NCI-H446 treated with DMSO at 0.1 percent for 48 hours (cell line): ENCODE measurements around the gene LGSN.
A peak's percentile ranks its signal among the peaks of the same experiment; 100 is the strongest.
"Not testable (repeated sequence)": the region's sequence is repeated elsewhere in the genome, so short reads cannot be mapped to it uniquely, and the experiment has no call there.

Source experiments
- DNase-seq: peaks from one replicate; lab custom pipeline; 2025; lab: John Stamatoyannopoulos, UW

The LGSN gene, protein sequence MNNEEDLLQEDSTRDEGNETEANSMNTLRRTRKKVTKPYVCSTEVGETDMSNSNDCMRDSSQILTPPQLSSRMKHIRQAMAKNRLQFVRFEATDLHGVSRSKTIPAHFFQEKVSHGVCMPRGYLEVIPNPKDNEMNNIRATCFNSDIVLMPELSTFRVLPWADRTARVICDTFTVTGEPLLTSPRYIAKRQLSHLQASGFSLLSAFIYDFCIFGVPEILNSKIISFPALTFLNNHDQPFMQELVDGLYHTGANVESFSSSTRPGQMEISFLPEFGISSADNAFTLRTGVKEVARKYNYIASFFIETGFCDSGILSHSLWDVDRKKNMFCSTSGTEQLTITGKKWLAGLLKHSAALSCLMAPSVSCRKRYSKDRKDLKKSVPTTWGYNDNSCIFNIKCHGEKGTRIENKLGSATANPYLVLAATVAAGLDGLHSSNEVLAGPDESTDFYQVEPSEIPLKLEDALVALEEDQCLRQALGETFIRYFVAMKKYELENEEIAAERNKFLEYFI

DNA sequence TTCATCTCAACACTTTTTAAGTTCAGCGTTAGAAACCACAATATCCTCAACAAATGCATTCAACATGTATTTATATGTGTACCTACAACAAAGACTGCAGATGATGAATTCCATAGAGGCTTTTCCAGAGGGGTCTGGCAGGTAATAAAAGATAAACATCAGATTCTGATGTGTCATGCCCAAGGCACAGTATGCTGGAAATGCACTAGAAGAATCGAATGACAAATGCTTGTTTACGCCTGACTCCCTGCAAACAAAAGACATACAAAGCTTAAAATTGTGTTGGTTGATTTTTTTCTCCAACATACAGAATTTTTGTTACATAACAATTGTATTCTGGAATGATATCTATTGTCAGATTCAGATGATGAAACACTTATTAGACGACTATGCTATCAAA, at the start of gene LGSN:
TSS of gene LGSN (minus strand) at position 45 of the 400 bp plus-strand sequence. CDS start at position 5, 40 bp downstream.
- no peak for DNase-seq

DNA sequence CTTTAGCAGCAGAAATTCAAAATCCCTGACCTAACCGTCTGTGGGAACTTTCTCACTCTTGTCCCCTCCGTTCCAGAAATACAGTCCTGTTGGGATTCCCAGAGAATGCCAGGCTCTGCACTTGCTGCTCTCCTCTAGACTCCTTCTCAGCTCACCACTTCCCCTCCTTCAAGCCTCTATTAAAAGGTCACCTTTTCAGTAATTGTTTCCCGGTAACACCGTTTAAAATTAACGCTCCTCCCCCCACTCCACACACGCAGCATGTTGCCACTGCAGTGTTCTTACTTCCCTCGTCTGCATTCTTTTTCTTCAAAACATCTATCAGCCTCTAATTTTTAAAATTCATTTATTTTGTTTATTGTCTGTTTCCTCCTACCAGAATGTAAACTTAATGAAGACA, 48.6 kb upstream of the LGSN start:
- DNase-seq = no peak

DNA sequence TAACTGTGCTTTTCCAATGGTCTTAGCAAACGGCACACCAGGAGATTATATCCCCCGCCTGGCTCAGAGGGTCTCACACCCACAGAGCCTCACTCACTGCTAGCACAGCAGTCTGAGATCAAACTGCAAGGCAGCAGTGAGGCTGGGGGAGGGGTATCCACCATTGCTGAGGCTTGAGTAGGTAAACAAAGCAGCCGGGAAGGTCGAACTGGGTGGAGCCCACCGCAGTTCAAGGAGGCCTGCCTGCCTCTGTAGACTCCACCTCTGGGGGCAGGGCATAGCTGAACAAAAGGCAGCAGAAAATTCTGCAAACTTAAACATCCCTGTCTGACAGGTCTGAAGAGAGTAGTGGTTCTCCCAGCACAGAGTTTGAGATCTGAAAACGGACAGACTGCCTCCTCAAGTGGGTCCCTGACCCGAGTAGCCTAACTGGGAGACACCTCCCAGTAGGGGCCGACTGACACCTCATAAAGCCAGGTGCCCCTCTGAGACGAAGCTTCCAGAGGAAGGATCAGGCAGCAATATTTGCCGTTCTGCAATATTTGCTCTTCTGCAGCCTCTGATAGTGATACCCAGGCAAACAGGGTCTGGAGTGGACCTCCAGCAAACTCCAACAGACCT, 42.8 kb upstream of the LGSN start:
- not testable (repeated sequence) for DNase-seq

DNA sequence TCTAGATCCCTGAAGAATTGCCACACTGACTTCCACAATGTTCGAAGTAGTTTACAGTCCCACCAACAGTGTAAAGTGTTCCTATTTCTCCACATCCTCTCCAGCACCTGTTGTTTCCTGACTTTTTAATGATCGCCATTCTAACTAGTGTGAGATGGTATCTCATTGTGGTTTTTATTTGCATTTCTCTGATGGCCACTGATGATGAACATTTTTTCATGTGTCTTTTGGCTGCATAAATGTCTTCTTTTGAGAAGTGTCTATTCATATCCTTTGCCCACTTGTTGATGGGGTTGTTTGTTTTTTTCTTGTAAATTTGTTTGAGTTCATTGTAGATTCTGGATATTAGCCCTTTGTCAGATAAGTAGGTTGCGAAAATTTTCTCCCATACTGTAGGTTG, 37.6 kb upstream of the LGSN start:
- DNase-seq = not testable (repeated sequence)

DNA sequence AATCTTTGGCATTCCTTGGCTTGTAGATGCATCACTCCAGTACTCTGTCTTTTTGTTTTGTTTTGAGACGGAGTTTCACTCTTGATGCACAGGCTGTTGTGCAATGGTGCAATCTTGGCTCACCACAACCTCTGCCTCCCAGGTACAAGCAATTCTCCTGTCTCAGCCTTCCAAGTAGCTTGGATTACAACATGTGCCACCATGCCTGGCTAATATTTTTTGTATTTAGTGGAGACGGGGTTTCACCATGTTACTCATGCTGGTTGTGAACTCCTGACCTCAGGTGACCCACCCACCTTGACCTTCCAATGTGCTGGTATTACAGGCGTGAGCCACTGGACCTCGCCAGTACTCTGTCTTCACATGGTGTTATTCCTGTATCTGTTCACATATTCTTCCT, 35.8 kb upstream of the LGSN start:
- no peak for DNase-seq

DNA sequence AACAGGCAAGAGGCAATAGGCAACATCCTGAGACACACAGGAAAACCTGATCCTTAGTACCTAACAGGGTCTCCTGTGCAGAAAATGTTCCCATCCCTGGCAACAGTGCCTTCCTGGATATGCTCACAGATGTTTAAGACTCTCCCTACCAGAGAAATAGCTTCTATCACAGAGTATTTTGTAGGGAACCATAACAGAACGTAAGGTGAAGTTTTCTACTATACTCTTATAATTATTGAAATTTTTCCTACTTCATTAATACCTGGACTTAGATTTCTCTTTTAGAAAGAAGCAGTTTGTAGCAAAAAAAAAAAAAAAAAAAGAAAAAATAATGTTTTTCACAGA, 33.5 kb upstream of the LGSN start:
- DNase-seq = no peak

DNA sequence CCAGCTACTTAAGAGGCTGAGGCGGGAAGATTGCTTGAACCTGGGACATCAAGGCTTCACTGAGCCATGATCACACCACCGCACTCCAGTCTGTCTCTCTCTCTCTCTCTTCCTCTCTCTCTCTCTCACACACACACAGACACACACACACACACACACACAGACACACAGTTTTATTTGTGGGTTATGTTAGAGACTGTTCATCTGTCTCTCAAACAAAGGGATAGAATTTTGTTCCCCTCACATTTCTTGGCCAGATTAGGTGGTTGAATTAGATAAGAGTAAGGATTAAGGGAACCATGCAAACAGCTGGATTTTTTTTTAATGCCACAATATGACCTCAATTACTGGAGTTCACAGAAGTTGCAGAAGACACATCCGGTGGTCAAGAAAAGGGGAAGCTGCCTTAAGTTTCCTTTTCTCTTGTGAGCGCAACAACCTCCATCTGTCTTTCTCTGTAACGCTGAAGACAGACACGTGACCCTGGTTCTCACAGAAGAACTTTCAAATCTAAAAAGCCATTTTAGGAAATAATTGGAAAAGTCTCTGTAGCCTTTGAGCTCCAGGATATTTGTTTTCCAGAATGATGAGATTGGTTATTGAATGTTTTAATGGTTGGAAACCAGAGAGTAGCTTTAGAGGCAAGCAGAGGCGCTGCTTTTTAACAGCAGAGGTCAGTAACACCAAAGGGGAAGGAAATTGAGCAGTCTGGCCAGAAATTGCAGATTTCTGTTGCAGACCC, 32.9 kb upstream of the LGSN start:
- no peak for DNase-seq

DNA sequence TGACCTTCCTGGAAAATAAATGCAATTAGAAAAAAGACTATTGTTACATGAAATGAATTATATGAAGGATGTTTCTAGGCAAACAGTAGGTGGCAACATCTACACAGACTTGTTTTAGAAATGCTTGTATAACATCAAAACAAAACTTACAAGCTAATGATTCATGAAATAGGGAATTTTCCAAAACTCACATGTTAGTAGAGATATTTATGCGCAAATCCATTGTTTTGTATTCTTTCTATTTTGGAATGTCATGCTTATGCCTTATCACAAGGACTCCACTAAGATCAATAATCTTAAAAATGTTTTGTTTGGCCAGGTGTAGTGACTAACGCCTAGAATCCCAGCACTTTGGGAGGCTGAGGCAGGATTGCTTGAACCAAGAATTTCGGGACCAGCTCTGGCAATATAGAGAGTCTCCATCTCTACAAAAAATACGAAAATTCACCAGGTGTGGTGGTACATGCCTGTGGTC, 32.3 kb upstream of the LGSN start:
- no peak for DNase-seq

DNA sequence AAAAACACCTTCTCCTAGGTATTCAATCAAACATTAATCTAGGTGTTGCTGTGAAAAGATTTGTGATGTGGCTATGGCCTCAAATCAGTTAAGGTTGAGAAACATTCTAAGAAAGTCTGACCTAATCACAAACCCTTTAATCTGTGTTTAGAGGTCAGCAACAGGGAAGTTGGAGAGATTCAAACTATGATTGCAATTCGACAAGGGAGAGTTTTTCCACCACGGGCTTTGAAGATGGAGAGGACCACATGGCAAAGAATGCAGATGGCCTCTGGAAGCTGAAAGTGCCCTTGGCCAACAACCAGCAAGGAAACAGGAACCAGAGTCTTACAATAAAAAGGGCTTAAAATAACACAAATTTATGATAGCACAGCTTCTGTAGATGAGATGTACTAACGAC, 29.6 kb upstream of the LGSN start:
- DNase-seq = no peak

DNA sequence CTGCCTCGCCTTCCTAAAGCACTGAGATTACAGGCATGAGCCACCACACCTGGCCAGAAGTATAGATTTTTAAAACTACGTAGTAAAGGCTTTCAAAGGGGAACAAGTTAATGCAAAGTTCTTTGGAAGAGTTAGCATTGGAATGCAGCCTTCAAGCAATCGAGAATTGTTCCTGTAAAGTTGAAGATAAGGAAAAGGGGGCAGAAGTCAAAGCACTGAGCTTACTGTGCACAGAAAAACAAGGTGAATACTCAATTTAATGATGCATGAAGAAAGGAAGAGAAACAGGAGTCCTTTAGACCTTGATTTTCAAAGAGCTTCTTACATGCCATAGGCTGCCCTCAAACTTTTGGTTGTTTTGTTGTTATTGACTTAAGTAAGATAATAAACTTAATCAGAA, 29.1 kb upstream of the LGSN start:
- no peak for DNase-seq

DNA sequence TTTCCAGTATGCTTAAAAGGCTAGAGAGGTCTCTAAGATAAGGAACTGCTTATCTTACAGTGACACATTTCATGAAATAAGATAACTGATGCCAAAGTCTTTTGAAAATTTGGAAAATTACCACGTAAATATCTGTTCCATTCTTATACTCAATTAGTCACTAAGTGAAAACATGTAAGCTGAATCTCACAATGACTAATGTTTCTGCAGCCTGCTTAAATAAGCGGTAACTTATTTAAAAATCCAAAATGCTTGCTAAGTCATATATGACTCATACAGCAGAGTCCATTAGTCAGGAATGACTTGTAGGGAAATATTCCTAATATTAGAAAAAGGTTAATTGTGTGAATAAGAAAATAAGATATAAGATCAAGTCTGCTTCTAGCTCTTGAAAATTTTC, 27.8 kb upstream of the LGSN start:
- no peak for DNase-seq

DNA sequence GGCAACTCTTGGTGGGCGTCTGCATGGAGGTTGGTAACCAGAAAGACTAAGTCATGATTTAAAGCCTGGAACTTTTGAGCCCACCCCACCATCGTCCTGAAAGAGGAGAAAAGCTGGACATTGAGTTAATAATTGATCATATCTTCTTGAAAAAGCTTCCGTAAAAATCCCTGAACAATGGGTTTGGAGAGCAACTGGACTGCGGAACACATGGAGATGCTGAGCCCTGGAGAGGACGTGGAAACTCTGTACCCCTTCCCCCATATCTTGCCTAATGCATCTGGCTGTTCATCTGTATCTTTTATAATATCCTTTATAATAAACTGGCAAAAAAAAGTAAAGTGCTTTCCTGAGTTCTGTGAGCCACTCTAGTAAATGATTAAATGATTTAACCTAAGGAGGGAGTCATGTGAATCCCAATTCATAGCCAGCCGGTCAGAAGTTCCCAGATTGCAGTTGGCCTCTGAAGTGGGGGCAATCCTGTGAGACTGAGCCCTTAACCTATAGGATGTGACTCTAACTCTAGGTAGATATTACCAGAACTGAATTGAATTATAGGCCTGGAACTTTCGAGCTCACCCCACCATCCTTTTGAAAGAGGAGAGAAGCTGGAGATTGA, 26.5 kb upstream of the LGSN start:
- no peak for DNase-seq

DNA sequence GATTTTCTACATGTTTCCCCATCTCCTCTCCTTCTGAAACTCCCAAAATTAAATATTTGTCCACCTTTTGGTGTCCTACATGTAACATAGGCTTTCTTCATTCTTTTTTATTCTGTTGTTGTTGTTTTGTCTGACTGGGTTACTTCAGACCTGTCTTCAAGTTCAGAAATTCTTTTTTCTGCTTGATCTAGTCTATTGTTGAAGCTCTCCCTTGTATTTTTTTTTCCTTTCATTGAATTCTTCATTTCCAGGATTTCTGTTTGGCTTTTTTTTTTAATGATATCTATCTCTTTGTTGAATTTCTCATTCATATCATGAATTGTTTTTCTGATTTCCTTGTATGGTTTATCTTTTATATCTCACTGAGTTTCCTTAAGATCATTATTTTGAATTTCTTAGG, 20.6 kb upstream of the LGSN start:
- DNase-seq = no peak

DNA sequence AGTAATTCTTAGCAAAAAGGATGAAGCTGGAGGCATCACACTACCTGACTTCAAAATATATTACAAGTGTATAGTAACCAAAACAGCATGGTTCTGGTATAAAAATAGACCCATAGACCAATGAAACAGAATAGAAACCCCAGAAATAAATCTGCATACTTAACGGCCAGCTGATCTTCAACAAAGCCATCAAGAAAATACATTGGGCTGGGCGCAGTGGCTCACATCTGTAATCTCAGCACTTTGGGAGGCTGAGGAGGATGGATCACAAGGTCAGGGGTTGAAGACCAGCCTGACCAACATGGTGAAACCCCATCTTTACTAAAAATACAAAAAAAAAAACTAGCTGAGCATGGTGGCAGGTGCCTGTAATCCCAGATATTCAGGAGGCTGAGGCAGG, 14.9 kb upstream of the LGSN start:
- not testable (repeated sequence) for DNase-seq

DNA sequence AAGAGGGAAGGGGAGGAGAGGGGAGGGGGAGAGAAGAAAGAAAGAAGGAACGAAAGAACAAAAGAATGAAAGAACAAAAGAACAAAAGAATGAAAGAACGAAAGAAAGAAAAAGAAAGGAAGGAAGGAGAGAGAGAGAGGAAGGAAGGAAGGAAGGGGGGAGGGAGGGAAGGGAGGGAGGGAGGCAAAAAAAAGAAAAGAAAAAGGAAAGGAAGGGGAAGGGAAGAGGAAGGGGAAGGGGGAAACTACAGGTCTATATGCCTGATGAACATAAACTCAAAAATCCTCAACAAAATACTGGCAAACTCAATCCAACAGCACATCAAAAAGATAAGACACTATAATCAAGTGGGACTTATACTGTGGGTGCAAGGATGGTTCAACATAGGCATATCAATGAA, 13.7 kb upstream of the LGSN start:
- no peak for DNase-seq

DNA sequence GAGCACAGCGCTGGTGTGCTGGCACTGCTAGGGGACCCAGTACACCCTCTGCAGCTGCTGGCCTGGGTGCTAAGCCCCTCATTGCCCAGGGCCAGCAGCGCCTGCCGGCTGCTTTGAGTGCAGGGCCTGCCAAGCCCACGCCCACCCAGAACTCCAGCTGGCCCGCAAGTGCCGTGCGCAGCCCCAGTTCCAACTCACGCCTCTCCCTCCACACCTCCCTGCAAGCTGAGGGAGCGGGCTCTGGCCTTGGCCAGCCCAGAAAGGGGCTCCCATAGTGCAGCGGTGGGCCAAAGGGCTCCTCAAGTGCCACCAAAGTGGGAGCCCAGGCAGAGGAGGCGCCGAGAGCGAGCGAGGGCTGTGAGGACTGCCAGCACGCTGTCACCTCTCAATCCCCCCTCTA, 6.8 kb upstream of the LGSN start:
- not testable (repeated sequence) for DNase-seq

DNA sequence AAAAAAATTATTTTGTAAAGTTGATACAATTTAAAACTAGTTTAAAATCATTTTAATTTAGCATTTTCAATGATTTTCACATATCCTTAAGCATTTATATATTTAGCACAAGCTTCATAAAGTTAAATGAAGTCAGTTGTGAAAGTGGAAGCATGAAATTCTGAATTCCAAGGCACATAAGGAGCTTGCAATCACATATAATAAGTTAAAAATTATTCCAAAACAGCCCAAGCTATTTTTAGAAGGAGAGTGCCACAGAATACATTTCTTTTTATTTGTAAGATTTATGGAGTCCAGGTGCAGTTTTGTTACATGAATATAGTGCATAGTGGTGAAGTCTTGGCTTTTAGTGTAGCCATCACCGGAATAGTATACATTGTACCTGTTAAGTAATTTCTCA, 3.2 kb upstream of the LGSN start:
- no peak for DNase-seq

DNA sequence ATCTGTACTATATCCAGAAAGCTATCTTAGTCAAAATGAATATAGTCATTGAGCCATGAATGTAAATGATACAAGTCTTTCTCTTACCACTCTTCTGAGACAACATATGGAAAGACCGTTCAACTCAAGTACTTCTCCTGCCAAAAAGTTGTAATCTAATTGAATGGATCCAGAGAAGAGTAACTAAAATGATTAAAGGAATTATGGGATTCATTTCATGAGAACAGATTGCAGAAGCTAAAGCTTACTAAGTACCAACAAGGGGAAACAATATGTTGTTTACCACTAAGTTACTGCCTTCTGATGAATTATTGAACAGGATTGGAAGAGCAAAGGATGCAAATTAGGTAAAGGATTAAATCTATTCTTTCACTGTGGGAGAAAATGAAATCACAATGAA, 2.0 kb upstream of the LGSN start:
- DNase-seq = peak; percentile 89

DNA sequence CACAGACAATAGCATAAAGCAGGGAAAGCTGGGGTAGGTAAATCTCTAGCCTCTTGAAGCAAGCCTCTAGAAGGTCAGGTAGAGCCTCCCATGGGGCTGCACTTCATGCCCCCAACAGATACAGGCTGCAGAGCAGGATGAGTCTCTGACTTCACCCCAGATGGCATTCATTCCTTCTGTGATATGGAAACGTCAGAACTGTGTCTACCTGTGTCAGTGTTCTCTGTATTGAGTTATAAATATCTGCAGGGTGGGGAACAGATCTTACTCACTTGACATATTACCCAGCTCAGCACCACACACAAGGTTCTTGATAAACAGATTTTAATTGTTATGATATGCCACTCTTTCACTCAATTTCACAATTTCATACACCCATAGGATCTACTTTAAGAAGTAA, 2.1 kb downstream of the LGSN start:
- DNase-seq = no peak

DNA sequence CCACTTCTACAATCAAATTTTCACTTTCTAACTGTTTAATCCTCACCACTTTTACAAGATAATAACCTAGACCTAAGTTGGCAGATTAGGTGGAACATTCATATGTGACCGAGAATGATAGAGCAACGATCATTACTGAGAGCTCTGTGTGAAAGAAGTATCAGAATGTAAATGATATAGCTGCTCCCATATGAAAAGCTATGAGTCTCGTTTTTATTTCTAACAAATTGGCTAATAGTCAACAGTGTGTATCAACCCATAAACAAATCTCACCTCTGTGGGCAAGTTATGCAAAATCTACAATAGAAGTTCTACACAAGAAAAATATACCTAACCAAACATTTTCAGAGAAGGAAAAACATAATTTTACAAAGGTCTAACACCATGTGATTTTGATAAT, 3.7 kb downstream of the LGSN start:
- DNase-seq = no peak

DNA sequence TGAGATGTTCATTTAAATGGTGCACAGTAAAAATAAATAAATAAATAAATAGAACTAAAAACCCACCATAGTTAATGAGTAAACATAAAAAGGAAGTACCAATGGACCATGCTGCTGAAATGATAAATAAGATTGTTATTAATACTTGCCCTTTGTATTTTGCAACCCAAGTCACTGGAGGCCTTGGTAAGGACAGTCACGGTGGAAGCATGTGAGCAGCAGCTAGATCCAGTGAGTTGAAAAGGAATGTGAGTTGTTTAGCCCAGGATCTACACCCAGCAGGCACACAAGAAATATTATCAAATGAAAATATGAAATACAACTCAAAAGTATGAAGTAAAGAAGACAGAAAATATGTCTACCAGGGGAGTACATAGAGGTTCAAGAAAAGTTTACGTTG, 6.7 kb downstream of the LGSN start:
- no peak for DNase-seq

DNA sequence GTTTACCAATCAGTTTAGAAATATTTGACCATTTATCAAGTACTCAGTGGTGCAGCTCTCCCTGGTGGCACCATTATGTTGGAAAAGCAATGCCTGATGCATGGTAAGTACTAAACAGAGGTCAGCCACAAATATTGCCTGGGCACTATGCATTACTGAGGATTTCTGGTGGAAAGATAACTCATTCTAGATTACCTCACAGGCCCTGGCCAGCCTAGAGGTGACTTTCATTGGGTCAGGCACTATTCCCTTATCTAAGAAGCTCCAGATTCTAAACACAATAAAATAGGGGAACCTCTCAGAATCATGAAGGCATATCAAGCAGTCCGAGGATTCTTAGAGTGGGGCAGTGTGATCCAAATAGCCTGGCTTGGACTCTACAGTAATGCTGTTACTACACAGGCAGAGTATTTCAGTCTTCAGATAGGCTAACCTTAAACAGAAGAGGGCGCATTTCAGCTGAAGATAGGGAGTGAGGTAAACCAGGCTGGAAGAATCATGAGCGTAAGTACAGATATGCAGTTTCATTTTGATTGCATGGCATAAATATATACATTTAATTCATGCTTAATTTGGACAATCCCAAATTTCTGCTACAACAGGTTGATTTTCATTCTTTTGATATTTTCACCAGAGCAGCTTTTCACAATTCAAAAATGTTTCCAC, 12.1 kb downstream of the LGSN start:
- peak; percentile 7 for DNase-seq
